Stimulated activated CD8-positive, alpha-beta memory T cell treated with anti-CD3 and anti-CD28 coated beads, Interleukin-15, amount 100 ng/mL, for 4 hours (primary cell): ENCODE data around the gene IL17RE.
"Not testable (repeated sequence)": the region's sequence is repeated elsewhere in the genome, so short reads cannot be mapped to it uniquely, and the experiment has no call there.

Experiments used
- DNase-seq, 2 donors: peaks; one replicate each; pipeline ENCODE4 v3.0.0-alpha.2; 2020; ENCODE audit warnings: low read depth in 2 of 2

The IL17RE gene, protein sequence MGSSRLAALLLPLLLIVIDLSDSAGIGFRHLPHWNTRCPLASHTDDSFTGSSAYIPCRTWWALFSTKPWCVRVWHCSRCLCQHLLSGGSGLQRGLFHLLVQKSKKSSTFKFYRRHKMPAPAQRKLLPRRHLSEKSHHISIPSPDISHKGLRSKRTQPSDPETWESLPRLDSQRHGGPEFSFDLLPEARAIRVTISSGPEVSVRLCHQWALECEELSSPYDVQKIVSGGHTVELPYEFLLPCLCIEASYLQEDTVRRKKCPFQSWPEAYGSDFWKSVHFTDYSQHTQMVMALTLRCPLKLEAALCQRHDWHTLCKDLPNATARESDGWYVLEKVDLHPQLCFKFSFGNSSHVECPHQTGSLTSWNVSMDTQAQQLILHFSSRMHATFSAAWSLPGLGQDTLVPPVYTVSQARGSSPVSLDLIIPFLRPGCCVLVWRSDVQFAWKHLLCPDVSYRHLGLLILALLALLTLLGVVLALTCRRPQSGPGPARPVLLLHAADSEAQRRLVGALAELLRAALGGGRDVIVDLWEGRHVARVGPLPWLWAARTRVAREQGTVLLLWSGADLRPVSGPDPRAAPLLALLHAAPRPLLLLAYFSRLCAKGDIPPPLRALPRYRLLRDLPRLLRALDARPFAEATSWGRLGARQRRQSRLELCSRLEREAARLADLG

DNA sequence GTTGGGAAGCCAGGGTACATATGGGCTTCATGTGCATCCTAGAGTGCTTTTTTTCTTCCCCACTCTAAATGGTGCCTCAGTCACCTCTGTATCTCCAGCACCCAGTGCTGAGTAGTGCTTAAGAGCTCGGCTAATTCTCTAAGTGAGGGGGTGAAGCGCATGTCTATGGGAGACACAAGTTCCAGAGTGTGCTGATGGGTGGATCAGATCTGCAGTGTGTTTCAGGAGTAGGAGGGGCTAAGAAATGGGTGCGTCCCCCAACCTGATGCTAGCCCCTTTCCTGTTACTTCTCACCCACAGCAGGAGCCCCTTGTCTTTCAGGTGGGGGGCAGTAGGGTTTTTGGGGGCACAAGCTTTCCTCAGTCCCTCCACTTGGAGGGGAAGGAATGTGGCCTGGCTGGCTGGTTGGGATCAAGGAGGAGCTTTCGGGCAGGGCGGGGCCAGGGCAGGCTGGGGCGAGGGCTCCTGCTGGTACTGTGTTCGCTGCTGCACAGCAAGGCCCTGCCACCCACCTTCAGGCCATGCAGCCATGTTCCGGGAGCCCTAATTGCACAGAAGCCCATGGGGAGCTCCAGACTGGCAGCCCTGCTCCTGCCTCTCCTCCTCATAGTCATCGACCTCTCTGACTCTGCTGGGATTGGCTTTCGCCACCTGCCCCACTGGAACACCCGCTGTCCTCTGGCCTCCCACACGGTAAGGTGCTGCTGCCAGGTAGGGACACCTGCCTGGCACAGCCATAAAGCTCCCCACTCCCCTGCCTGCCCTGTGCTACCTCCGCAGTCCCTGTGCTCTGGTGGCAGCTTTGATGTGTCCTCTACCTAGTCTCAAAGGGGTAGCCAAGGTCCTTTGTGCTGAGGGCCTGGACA lies at the start of gene IL17RE:
Gene IL17RE, plus strand, starts transcription at position 477 of the 866 bp plus-strand sequence. Its CDS starts 85 bp downstream, at position 562.
- no peak for DNase-seq

DNA sequence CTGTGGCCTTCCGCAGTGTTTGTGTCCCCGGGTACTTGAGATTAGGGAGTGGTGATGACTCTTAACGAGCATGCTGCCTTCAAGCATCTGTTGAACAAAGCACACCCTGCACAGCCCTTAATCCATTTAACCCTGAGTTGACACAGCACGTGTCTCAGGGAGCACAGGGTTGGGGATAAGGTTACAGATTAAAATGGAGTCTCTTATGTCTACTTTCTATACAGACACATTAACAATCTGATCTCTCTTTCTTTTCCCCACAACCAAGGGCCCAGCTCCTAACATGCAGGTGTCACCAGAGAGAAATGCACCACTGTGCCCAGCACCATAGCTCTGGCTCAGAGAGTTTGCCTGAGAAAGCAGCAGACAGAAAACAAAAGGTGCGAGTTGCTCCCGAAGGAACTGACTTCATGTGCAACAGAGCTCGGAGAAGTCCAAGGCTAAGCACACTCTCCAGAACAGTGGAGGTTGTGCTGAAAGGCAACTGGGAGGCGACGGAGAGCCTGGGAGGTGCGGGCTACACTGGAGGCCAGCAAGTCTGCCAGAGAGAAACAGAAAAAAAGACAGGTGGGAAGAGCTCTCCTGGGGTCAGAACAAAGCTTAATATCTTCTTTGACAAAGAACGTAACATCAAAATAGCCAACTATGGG lies 48.2 kb upstream of the IL17RE start:
- not testable (repeated sequence) for DNase-seq

DNA sequence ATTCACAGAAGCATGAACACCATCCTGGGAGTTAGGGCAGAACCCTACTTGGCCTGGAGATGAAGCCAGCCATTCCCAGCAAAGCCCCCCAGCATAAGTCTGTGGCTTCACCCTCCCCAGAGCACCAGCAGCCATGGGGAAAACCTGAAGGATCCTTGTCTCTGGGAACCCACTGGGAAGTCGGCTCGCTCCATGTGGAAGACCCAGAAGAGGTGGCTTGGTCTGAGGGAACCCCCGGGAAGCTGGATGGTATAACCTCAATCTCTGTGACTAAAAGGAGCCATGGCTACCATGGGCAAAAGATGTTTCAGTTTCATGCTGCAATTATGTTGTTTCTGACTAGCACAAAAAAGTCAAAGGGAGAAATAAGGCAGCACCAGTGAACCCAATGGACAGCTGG lies 47.1 kb upstream of the IL17RE start:
- DNase-seq: no peak

DNA sequence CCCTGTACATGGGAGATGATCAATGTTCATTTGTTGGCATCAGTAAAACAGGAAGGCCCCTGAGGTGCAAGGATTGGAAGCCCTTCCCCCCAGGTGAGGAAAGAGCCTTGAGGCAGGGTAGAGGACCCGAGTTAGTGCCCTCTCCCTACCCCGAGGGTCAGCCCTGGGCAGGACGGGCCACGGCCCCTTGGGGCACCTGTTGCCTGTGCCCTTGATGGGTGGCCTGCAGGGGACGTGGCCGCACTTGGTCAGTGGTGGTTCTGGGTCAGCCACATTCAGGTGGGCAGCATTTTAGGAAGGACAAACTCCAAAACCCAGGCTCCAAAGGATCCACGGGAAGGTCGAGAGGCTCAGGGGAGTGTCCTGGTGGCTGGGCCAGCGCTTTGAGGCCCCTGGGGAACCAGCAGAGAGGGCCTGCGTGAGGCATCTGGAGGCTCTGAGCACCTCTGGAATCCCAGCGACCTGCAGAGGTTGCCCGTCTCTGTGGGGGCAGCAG lies 43.1 kb upstream of the IL17RE start:
- DNase-seq: no peak

DNA sequence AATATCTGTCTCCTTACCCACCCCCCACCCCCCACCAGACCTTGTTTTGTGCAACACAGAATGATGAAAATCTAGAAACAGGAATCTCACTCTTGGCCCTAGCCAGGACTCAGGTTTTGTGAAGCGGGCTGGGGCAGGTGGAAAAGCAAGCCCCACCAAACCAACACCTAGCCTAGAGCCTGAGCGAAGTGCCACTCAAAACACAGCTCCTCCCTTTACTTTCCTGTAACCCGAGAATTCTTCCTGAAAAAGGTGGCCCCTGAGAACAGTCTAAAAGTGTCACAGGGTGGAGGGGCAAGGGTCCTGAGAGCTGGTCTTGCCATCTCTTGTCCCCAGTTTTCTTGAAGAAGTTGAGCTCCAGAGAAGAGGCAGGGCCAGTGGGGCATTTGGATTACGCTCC lies 41.4 kb upstream of the IL17RE start:
- no peak for DNase-seq

- no peak for DNase-seq
These were observed 41.0 kb upstream of the IL17RE start for GRCh38 chr3:9861626-9862130.

DNA sequence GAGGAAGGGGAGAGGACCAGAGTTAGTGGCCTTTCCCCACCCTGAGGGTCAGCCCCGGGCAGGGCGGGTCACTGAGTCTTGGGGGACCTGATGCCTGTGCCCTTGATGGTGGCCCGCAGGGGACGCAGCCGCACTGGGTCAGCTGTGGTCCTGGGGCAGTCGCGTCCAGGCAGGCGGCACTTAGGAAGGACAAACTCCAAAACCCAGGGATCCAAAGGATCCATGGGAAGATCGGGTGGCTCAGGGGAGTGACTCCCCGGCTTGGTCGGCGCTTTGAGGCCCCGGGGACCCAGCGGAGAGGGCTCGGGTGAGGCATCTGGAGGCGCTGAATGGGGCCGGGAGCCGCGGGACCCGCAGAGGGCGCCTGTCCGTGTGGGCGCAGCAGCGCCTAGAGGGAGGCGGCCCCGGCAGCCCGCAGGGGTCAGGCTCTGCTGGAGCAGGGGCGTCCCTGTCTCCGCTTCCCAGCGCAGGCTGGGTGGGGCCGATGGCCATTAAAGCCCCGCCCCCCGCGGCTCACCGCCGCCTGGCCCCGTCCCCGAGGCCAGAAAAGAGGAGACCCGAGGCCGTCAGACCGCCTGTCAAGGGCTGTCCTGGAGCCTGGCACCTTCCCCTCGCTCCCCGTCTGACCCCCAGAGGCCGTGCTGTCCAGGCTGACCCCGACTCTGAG lies 40.1 kb upstream of the IL17RE start:
- no peak for DNase-seq

DNA sequence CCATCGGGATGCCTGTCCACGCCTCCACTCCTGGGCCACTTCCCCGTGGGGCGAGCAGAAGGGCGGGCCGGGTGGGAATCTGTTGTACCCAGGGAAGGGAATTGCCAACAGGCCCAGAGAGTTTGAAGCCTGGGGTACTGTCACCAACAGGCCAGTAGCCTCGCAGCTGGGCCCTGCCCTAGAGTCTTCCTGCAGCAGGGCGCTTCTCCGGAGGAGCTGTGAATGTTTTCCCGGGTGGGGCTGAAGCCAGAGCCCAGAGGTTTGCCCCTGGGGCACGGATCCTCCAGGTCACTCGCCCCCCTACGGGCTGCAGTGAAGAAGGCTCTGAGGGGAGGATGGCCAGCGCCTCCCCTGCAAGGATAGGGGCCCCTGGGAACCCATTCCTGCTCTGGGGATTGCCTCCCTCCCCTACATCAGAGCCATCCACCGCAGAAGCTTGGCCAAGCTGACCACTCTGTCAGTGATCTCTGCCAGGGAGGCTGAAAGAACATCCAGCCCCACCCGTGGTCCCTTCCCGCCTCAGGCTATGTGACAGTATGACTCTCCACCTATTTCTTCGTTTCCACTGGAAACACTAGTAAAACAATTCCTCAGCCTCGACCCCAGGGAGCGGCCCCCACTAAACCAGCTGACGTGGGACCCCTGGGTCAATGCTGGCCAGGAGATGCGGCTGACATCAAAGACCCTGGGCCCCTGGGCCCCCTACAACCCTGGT lies 39.4 kb upstream of the IL17RE start:
- DNase-seq: no peak

DNA sequence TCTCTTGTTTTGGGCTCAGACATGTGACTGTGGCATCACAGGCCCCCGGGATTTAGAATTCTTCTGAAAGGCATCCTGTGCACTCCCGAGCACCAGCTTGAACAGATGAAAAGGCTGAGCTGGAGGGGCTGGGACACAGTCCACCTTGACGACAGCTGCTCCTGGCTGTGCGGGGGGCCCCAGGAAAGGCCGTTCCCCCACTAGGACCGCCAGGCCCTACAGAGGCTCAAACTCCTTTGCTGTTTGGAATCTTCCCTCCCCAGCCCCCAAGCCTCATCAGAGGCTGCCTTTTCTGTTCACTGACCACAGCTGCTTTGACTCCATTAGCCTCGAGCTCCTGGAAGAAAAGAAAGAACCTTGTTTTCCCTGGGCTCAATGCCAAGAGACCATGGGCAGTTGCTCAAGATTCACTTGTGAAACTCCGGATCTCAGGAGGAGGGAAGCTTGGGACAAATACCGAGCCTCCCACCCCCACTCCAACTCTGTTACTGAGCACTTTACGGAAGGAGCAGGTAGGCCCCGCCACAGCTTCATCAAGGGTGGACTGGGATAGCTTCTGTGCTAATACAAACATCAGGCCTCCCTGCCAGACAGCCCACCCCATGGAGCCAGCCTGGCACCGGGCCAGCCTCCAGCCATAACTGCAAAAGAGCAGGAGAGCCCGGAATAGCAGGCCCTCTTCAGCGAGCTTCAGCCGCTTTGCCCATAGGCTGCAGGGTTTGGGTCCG lies 38.3 kb upstream of the IL17RE start:
- no peak for DNase-seq

- DNase-seq: not testable (repeated sequence)
These were observed 37.5 kb upstream of the IL17RE start for GRCh38 chr3:9865125-9865637.

DNA sequence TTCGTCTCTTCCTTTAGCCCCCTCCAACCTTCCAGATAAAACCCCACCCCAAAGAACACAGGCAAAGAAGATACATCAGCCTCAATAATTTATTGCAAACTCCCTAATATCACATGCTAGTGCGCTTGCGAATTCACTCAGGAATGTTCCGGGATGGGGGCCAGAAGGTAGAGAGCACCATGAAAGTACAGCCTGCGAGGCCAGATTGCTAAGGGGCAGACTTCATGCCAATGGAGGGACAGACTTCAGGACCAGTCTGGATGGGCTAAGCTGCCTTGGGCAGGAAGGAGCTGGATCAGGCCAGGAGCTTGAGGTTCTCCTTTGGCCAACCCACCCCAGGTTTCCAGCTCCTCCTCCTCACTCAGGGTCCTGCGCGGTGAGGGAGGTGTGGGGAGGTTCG lies 36.0 kb upstream of the IL17RE start:
- no peak for DNase-seq

GRCh38 chr3:9867106-9867505 lies 35.5 kb upstream of the IL17RE start:
- no peak for DNase-seq

GRCh38 chr3:9869955-9870354 lies 32.7 kb upstream of the IL17RE start:
- no peak for DNase-seq

DNA sequence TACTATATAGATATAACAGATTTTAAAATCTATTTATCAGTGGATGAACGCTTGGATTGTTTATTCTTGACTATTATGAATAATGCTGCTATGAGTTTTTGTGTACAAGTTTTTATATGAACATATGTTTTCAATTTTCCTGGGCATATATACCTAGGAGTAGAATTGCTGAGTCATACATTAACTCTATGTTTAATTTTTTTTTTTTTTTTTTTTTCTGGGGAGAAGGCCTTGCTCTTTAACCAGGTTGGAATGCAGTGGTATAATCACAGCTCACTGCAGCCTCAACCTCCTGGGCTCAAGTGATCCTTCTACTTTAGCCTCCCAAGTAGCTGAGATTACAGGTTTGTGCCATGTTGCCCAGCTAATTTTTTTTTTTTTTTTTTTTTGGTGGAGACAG lies 31.7 kb upstream of the IL17RE start:
- DNase-seq: no peak

- not testable (repeated sequence) for DNase-seq
These were observed 30.6 kb upstream of the IL17RE start for GRCh38 chr3:9872067-9872466.

DNA sequence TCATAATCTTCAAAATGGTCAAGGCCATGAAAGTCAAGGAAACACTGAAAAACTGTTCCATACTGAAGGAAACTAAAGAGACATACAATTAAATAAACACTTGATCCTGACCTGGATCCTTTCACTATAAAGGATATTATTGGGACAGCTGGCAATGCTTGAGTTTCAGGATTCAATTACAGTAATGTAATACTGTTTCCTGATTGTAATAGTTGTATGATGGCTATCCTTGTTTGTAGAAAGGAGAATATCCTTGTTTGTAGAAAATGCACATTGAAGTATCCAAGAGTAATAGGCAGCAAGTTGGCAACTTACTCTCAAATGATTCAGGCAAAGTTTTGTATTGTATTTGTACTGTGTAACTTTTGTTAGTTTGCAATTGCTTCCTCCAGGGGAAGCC lies 27.2 kb upstream of the IL17RE start:
- no peak for DNase-seq

DNA sequence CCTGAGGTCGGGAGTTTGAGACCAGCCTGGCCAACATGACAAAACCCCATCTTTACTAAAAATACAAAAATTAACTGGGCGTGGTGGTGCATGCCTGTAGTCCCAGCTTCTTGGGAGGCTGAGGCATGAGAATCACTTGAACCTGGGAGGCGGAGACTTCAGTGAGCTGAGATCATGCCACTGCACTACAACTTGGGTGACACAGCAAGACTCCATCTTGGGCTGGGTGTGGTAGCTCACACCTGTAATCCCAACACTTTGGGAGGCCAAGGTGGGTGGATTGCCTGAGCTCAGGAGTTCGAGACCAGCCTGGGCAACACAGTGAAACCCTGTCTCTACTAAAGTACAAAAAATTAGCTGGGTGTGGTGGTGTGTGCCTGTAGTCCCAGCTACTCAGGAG lies 26.4 kb upstream of the IL17RE start:
- not testable (repeated sequence) for DNase-seq

DNA sequence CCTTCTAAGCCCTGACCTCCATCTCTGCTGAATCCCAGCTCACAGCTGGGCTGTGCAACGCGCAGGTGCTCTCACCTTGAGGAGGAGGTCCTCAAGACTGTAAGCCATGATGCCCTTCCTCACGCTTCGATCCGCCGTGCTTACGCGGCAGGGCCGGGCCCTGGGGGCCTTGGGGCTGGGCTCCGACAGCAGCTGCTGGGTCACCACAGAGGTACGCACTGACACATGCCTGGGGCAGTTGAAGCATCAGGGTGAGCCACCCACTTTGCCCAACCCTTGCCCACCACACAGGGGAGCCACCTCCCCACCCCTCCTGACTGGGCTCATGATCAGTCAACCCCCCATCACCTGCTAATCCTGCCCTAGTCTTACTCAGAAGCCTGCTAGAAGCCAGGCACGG lies 25.7 kb upstream of the IL17RE start:
- no peak for DNase-seq

GRCh38 chr3:9878700-9879099 lies 23.9 kb upstream of the IL17RE start:
- no peak for DNase-seq
